LNCAP (cell line): ENCODE results near the gene PTPRE.

Source experiments
- TF ChIP-seq, protein P1 (sequence below): fragments of 450-650 bp; IDR thresholded peaks from 2 replicates; pipeline ENCODE4 v1.5.1; 2017; ENCODE audit warnings: mild to moderate bottlenecking

PTPRE gene

GRCh38 chr10:128014236-128014635 is 107.3 kb downstream of the PTPRE start:
- TF ChIP-seq, protein P1, sequence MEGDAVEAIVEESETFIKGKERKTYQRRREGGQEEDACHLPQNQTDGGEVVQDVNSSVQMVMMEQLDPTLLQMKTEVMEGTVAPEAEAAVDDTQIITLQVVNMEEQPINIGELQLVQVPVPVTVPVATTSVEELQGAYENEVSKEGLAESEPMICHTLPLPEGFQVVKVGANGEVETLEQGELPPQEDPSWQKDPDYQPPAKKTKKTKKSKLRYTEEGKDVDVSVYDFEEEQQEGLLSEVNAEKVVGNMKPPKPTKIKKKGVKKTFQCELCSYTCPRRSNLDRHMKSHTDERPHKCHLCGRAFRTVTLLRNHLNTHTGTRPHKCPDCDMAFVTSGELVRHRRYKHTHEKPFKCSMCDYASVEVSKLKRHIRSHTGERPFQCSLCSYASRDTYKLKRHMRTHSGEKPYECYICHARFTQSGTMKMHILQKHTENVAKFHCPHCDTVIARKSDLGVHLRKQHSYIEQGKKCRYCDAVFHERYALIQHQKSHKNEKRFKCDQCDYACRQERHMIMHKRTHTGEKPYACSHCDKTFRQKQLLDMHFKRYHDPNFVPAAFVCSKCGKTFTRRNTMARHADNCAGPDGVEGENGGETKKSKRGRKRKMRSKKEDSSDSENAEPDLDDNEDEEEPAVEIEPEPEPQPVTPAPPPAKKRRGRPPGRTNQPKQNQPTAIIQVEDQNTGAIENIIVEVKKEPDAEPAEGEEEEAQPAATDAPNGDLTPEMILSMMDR, result no peak

DNA sequence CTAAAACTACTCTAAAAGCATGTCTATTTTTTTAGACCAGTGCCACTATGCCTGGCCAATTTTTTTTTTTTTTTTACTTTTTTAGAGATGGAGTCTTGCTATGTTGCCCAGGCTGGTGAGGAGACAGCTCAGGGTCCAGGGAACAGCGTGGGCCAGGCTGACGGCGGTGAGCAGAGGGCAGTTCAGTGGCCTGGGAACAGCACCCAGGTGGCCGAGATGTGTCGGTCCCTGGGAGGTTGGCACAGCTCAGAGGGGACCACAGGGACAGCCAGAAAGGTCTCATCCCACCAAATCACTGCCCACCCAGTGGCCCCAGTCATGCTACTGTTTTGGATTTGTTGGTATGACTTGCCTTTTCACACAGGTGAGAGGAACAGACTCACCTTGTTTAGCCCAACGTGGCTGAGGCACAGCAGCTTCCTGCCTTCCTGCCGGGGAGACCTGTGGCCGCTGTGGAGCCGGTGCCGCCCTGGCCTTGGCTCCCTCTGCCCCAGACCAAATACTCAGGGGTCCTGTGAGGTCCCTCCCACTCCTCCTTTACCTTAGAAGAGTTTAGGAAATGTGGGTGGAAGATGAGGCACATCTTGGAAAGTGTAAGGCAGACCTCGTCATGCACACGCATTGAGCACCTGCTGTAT is 109.6 kb downstream of the PTPRE start:
- TF ChIP-seq, protein P1, result no peak

- TF ChIP-seq, protein P1, result no peak
Observed at GRCh38 chr10:128017822-128018221, 110.9 kb downstream of the PTPRE start.

- TF ChIP-seq, protein P1, result no peak
Observed at GRCh38 chr10:128018236-128018635, 111.3 kb downstream of the PTPRE start.

- TF ChIP-seq, protein P1, result no peak
Observed at GRCh38 chr10:128018691-128019090, 111.8 kb downstream of the PTPRE start.

GRCh38 chr10:128022261-128023196 is 115.6 kb downstream of the PTPRE start:
- TF ChIP-seq, protein P1, result no peak

- TF ChIP-seq, protein P1, result no peak
Observed at GRCh38 chr10:128024426-128024825, 117.5 kb downstream of the PTPRE start.
